ENCODE data around the gene GRM5.
"Not testable (repeated sequence)": the region's sequence is repeated elsewhere in the genome, so short reads cannot be mapped to it uniquely, and the experiment has no call there.

- TF ChIP-seq, protein P1, sequence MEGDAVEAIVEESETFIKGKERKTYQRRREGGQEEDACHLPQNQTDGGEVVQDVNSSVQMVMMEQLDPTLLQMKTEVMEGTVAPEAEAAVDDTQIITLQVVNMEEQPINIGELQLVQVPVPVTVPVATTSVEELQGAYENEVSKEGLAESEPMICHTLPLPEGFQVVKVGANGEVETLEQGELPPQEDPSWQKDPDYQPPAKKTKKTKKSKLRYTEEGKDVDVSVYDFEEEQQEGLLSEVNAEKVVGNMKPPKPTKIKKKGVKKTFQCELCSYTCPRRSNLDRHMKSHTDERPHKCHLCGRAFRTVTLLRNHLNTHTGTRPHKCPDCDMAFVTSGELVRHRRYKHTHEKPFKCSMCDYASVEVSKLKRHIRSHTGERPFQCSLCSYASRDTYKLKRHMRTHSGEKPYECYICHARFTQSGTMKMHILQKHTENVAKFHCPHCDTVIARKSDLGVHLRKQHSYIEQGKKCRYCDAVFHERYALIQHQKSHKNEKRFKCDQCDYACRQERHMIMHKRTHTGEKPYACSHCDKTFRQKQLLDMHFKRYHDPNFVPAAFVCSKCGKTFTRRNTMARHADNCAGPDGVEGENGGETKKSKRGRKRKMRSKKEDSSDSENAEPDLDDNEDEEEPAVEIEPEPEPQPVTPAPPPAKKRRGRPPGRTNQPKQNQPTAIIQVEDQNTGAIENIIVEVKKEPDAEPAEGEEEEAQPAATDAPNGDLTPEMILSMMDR (IDR thresholded peaks at IDR 0.05) = not testable (repeated sequence)
- TF ChIP-seq POLR2AphosphoS5, POLR2A (IDR thresholded peaks at IDR 0.05): not testable (repeated sequence)
Measured at GRCh38 chr11:88917065-88917464, 148.7 kb downstream of the GRM5 start.
